Epidermal melanocyte (primary cell): Measurements from ENCODE around the gene CCDC80.
"Not testable (repeated sequence)": the region's sequence is repeated elsewhere in the genome, so short reads cannot be mapped to it uniquely, and the experiment has no call there.

Source experiments
- DNase-seq: peaks from one replicate; pipeline ENCODE4 v3.0.0; 2011; ENCODE audit warnings: low spot score; ENCODE audit not compliant: insufficient read length

CCDC80 gene

GRCh38 chr3:112594856-112595255, 46.1 kb downstream of the CCDC80 start:
- DNase-seq: no peak

GRCh38 chr3:112593258-112593657, 47.7 kb downstream of the CCDC80 start:
- no peak for DNase-seq

GRCh38 chr3:112587336-112587735, 53.6 kb downstream of the CCDC80 start:
- no peak for DNase-seq

GRCh38 chr3:112585782-112586181, 55.2 kb downstream of the CCDC80 start:
- DNase-seq: no peak

- DNase-seq: no peak
Measured at GRCh38 chr3:112583105-112583504, 57.8 kb downstream of the CCDC80 start.

- DNase-seq: no peak
Measured at GRCh38 chr3:112582244-112582874, 58.6 kb downstream of the CCDC80 start.

- DNase-seq: no peak
Measured at GRCh38 chr3:112579697-112580096, 61.2 kb downstream of the CCDC80 start.

- DNase-seq: no peak
Measured at GRCh38 chr3:112579232-112579631, 61.7 kb downstream of the CCDC80 start.

- no peak for DNase-seq
Measured at GRCh38 chr3:112572701-112573100, 68.2 kb downstream of the CCDC80 start.

GRCh38 chr3:112569265-112569664, 71.7 kb downstream of the CCDC80 start:
- DNase-seq: no peak

- DNase-seq: no peak
Measured at GRCh38 chr3:112568642-112569041, 72.3 kb downstream of the CCDC80 start.

- no peak for DNase-seq
Measured at GRCh38 chr3:112564940-112565305, 76.0 kb downstream of the CCDC80 start.

GRCh38 chr3:112564247-112564939, 76.5 kb downstream of the CCDC80 start:
- not testable (repeated sequence) for DNase-seq

- DNase-seq: peak; percentile 84
Measured at GRCh38 chr3:112561734-112562529, 79.0 kb downstream of the CCDC80 start, which contains the start of the genes ATG3 and SLC35A5. TSS of gene ATG3 (minus strand) at chr3:112561962. CDS start at chr3:112561528, 434 bp downstream. TSS of gene SLC35A5 (plus strand) at chr3:112562045. CDS start at chr3:112563404, 1,359 bp downstream.

- no peak for DNase-seq
Measured at GRCh38 chr3:112561484-112561733, 79.5 kb downstream of the CCDC80 start.

- peak; percentile 51 for DNase-seq
Measured at GRCh38 chr3:112560721-112561483, 80.0 kb downstream of the CCDC80 start.

GRCh38 chr3:112560307-112560706, 80.6 kb downstream of the CCDC80 start:
- no peak for DNase-seq

GRCh38 chr3:112557976-112558375, 83.0 kb downstream of the CCDC80 start:
- DNase-seq: no peak

GRCh38 chr3:112555535-112556170, 85.3 kb downstream of the CCDC80 start:
- DNase-seq: no peak

- DNase-seq: no peak
Measured at GRCh38 chr3:112550859-112551258, 90.1 kb downstream of the CCDC80 start.
